NCI-H524 (cell line): ENCODE data around the gene MEGF8.

ENCODE experiments used
- DNase-seq, 2 experiments: peaks; one replicate each; lab custom pipeline; 2025; lab: John Stamatoyannopoulos, UW

Gene MEGF8

DNA sequence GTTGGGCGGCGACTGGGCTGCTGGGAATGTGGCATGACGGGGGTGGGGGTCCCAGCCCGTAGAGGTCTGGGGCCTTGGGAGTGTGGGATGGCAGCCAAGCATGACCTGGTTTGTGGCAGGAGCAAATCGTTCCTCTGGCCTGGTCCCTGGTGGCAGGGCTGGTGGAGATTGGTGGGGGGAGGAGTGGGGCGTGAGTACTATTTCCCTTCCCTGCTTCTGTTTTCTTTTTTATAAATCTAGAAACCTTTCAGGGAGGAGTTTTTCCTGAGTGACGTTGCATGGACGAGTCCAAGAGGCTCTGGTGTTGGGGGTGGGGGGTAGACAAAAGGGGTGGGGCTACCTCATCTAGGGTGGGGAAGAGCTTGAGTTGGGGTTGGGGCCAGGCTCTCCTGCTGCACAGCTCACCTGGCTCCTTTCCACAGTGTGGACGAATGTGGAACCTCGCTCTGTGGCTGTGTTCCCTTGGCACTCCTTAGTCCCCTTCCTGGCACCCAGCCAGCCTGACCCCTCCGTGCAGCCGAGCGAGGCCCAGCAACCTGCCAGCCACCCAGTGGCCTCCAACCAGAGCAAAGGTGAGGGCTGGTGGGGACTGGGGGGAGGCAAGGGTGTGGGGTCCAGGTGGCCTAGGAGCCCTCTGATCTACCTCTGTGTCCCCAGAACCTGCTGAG lies 39.0 kb upstream of the MEGF8 start:
- no peak for DNase-seq

DNA sequence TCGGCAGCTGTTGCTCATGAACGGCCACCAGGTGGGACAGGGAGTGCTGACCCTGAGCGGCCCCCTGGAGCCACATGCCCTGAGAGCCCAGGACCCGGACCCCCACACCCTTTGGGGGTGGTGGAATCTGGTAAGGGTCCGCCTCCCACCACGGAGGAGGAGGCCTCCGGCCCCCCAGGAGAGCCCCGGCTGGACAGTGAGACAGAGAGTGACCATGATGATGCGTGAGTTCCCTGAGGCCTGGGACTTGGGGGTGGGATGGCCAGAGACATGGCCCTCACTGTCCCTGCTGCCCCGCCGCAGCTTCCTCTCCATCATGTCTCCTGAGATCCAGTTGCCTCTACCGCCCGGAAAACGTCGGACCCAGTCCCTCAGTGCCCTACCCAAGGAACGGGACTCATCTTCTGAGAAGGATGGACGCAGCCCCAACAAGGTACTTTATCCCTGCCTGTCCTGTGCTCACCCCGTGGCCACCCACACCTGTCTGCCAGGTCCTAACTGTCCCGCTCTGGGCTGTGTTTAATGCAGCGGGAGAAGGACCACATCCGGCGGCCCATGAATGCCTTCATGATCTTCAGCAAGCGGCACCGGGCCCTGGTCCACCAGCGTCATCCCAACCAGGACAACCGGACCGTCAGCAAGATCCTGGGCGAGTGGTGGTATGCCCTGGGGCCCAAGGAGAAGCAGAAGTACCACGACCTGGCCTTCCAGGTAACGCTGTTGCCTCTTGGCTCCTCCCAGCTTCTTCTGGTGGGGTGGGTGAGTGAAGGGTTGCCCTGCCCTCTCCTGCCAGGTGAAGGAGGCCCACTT lies 38.2 kb upstream of the MEGF8 start:
- no peak for DNase-seq

DNA sequence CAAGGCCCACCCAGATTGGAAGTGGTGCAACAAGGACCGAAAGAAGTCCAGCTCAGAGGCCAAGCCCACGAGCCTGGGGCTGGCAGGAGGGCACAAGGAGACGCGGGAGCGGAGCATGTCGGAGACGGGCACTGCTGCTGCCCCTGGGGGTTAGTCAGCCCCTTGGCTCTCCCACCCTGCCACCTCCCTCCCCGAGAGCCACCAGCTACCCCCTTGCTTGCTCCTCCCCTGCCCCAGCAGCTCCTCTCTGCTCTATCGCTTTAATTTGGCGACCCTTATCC lies 37.7 kb upstream of the MEGF8 start:
- DNase-seq, result no peak

DNA sequence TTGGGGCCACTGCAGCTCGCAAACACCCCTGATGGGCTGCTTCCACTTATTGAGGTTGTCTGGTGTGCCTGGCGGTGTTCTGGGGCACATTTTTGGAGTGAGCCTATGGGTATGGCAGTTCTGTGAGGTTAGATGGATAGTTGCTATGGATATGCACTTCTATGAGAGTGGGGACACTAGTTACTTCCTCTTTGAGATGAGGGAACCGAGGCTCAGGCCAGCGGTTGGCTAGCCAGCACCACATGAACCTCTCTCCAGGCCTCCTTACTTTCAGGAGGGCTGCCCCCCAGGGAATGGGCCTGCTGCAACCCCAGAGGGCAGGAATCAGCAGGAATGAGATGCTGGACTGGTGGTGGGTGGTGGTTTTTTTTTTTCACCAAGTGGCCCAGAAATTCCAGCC lies 37.0 kb upstream of the MEGF8 start:
- no peak for DNase-seq

DNA sequence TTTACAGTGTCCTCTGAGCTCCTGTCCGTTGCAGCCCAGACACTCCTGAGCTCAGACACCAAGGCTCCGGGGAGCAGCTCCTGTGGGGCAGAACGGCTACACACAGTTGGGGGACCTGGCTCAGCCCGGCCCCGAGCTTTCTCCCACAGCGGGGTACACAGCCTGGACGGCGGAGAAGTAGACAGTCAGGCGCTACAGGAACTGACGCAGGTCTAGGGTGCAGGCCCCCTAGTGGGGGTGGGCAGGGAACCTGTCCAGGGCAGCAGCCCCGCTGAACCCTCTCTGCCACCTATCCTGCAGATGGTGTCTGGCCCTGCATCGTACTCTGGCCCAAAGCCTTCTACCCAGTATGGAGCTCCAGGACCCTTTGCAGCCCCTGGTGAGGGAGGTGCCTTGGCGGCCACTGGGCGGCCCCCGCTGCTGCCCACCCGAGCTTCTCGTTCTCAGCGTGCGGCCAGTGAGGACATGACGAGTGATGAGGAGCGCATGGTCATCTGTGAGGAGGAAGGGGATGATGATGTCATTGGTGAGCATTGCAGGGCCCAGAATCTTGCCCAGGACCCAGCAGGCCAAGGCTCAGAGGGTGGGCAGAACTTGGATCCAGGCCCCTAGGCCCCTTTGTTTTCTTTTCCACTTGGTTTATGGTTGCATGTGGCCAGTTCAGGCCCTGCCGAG lies 36.4 kb upstream of the MEGF8 start:
- no peak for DNase-seq

DNA sequence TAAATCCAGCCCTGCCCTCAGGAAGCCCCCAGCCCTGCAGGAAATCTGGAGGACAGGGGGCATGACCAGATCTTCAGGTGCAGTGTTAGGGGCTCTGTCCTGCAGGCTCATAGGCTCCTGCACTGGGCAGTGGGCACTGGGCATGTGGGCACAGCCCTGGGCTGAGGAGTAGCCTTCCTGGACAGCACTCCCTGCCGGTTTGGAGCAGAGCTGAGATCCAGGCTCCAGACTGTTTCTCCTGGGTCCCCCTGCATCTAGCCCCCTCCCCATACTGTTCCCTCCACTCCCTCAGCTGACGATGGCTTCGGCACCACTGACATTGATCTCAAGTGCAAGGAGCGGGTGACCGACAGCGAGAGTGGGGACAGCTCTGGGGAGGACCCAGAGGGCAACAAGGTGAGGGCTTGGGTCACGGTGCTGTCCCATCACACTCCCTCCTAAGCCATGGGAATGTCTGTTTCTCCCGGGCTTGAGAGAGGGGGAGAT lies 35.8 kb upstream of the MEGF8 start:
- DNase-seq, result no peak

DNA sequence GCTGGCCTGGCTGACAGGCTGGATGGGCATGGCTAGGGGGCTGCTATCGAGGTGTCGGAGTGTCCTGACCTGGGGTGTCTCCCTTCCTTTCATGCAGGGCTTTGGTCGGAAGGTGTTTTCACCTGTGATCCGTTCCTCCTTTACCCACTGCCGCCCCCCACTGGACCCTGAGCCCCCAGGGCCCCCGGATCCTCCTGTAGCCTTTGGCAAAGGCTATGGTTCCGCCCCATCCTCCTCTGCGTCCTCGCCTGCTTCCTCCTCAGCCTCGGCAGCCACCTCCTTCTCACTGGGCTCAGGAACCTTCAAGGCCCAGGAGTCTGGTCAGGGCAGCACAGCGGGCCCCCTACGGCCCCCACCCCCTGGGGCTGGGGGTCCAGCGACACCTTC lies 35.3 kb upstream of the MEGF8 start:
- DNase-seq, result no peak

DNA sequence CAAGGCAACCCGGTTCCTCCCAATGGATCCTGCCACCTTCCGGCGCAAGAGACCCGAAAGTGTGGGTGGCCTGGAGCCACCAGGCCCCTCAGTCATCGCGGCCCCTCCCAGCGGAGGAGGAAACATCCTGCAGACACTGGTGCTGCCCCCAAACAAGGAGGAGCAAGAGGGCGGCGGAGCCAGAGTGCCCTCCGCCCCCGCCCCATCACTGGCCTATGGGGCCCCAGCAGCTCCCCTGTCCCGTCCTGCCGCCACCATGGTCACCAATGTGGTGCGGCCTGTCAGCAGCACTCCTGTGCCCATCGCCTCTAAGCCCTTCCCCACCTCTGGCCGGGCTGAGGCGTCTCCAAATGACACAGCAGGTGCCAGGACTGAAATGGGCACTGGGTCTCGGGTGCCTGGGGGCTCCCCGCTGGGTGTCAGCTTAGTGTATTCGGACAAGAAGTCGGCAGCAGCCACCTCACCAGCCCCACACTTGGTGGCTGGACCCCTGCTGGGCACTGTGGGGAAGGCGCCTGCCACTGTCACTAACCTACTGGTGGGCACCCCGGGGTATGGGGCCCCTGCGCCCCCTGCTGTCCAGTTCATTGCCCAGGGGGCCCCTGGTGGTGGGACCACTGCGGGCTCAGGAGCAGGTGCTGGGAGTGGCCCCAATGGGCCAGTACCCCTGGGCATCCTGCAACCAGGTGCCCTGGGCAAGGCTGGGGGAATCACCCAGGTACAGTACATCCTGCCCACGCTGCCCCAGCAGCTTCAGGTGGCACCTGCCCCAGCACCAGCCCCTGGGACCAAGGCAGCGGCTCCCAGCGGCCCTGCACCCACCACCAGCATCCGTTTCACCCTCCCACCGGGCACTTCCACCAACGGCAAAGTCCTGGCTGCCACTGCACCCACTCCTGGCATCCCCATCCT lies 34.7 kb upstream of the MEGF8 start:
- DNase-seq, result peak in 1 of 2 experiments; percentile 62

DNA sequence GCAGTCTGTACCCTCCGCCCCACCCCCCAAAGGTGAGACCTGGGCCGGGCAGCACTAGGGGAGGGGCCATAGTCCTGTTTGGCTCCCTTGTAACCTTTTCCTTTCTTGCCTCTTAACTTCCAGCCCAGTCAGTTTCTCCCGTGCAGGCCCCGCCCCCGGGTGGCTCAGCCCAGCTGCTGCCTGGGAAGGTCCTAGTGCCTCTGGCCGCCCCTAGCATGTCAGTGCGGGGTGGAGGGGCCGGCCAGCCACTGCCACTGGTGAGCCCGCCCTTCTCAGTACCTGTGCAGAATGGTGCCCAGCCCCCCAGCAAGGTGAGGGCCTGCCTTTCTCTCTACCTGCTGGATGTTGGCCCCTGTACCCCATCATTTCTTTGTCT lies 34.0 kb upstream of the MEGF8 start:
- no peak for DNase-seq

DNA sequence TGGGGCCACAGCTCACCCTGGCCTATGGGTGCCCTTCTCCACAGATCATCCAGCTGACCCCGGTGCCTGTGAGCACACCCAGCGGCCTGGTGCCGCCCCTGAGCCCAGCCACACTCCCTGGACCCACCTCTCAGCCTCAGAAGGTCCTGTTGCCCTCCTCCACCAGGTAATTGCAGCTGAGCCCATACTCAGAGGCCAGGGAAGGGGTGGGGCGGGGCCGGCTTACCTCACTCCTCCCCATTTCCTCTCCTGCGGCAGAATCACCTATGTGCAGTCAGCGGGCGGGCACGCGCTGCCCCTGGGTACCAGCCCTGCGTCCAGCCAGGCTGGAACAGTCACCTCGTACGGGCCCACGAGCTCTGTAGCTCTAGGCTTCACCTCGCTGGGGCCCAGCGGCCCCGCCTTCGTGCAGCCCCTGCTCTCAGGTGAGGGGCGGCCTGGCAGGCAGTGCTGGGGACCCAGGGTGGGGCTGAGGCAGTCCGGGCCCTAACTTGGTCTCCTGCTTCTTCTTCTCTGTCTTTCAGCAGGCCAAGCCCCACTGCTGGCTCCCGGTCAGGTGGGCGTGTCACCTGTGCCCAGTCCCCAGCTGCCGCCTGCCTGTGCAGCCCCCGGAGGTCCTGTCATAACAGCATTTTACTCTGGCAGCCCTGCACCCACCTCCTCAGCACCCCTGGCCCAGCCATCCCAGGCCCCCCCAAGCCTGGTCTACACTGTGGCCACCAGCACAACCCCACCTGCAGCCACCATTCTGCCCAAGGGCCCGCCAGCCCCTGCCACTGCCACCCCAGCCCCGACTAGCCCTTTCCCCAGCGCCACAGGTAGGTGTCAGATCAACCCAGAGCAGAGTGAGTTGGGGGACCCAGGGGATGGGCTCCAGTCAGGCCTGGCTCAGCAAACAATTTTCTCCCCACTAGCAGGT lies 33.1 kb upstream of the MEGF8 start:
- no peak for DNase-seq

DNA sequence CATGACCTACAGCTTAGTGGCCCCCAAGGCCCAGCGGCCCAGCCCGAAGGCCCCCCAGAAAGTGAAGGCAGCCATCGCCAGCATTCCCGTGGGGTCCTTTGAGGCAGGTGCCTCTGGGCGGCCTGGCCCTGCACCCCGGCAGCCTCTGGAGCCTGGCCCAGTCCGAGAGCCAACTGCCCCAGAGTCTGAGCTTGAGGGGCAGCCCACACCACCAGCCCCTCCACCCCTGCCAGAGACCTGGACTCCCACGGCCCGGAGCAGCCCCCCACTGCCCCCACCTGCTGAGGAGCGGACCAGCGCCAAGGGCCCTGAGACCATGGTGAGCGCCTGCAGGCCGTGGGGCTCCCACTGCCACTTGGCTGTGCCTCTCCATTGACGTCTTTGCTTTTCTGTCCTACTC lies 32.5 kb upstream of the MEGF8 start:
- DNase-seq, result no peak

DNA sequence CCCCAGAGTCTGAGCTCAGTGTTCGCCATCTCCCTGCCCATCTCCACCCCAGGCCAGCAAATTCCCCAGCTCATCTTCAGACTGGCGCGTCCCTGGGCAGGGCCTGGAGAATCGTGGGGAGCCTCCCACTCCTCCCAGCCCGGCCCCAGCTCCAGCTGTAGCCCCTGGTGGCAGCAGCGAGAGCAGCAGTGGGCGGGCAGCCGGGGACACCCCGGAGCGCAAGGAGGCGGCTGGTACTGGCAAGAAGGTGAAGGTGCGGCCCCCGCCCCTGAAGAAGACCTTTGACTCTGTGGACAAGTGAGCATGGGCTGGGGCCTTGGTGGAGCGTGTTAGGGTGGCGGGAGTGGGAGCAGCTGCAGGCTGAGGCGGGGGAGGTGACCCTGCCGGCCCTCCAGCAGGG lies 31.9 kb upstream of the MEGF8 start:
- DNase-seq, result no peak

DNA sequence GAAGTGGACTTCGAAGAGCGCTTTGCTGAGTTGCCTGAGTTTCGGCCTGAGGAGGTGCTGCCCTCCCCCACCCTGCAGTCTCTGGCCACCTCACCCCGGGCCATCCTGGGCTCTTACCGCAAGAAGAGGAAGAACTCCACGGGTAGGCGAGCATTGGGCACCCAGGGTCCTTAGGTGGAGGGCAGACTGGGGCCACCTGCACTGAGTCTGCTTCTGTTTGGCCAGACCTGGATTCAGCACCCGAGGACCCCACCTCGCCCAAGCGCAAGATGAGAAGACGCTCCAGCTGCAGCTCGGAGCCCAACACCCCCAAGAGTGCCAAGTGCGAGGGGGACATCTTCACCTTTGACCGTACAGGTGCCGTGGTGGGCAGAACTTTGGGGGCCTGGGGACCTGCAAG lies 31.5 kb upstream of the MEGF8 start:
- DNase-seq, result no peak

DNA sequence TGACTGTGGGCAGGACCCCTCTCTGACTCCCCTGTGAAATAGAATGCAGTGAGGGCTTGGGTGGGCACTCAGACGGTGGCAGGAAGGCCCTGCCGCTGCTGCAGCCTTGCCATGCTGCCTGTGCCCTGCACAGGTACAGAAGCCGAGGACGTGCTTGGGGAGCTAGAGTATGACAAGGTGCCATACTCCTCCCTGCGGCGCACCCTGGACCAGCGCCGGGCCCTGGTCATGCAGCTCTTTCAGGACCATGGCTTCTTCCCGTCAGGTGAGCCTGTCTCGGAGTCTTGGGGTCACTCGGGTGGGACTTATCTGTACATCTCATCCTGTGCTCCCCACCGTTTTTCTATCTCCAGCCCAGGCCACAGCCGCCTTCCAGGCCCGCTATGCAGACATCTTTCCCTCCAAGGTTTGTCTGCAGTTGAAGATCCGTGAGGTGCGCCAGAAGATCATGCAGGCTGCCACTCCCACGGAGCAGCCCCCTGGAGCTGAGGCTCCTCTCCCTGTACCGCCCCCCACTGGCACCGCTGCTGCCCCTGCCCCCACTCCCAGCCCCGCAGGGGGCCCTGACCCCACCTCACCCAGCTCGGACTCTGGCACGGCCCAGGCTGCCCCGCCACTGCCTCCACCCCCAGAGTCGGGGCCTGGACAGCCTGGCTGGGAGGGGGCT lies 30.8 kb upstream of the MEGF8 start:
- DNase-seq, result no peak

DNA sequence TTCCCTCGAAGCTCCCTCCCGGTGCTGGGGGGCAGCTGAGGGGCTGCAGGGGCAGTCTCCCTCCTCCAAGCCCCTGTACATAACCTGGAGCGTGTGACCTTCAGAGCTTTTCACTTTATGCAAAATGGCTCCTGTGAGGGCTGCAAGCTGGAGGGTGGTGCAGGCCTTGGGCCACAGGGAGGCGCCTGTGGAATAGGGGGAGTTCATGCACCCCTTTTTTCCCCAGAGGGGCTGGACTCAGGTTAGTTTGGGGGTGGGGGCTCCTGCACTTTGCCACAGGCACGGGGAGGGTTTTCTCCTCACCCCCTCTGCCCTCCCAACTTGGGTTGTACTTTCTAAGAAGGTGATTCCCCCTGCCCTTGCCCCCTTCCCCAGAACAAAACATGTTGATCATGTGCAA lies 30.1 kb upstream of the MEGF8 start:
- DNase-seq, result no peak

DNA sequence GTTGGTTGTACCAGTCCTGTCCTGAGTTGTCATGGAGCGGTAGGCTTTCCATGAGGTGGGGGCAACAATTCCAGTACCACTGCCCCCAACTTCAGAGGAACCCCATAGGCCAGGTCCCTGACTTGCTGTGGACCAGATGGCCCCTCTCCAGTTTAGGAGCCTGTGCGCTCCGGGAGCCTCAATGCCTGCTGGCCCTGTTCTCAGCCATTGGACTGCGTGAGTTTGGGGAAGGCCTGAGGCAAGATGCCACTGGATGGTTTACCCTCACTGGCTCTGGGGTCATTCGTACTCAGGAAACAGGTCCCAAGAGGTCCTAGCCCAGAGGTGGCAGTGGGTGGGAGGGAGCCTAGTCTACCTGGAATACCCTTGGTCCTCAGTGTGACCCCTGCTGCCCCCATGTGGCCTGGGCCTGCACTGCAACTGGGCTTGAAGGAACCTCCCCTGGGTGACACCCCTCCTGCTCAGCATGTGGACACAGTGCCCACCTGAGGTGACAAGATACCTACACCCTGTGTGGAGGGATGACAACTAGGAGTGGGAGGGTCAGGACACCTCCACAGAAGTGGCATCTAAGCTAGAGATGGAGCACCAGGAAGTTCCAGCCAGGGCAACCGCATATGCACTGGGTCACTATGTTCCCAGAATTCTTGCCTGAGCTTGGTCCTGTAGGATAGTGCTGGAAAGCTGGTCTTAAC lies 29.5 kb upstream of the MEGF8 start:
- peak in 1 of 2 experiments; percentile 73 for DNase-seq

DNA sequence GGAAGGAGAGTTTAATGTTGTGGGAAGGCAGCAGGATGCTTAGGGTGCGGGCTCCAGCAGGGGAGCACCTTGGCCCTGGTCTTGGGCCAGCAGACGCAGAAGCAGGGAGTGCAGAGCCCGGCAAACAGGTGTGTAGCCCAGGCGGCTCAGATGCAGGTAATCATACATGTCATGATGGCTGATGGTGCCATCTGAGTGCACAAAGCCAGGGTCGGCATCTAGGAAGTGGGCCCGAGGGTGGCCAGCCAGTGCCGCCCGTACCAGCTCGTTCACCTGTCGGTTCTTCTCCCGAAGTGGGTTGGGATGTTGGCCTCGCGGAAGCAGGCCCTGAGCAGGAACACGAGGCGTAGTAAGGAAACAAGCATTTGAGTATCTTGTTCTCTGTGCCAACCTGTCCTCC lies 28.4 kb upstream of the MEGF8 start:
- no peak for DNase-seq

DNA sequence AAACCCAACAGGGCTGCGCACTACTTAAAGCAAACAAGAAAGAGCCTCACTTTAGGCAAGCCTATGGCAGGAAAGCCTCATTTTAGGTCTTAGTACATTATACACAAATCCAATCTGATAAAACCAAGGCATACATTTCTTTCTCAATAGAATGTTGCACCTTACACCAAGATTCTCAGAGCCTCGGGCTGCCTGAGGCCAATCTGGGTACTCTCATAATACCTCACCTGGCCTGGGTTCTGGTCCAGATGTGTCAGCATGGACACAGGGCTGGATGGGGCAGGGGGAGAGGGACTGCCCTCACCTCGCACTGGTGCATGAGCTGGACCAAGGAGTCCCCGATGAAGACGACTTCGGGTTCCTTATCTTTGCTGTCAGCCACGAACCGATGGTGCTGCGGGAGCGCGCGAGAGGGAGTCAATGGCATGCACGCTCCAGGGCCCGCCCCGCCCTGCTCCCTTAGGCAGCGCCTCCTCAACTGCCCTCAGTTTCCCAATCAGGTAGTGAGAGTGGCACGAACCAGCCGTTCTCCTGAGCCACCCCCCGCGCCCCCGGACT lies 23.7 kb upstream of the MEGF8 start, which contains the start of gene PRR19:
TSS of gene PRR19 (plus strand) at position 487 of the 558 bp plus-strand sequence. CDS start 7,453 bp downstream, outside the sequence.
- peak in 1 of 2 experiments; percentile 46 for DNase-seq

DNA sequence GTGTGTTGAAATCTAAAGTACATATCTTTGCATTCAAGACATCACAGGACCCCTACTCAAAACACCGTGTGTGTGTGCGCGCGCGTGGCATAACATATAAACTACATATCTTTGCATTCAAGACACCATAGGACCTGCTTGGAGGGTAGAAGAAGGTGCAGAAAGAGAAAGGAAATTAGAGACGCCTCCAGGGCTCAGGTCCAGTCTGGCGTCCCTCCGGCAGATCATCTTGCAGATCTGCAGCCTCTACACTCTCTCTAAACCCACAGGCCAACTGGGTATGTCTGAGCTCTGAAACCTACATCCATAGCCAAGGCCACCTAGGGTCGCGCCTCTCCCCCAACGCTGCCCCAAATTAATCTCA lies 22.4 kb upstream of the MEGF8 start:
- DNase-seq, result no peak

DNA sequence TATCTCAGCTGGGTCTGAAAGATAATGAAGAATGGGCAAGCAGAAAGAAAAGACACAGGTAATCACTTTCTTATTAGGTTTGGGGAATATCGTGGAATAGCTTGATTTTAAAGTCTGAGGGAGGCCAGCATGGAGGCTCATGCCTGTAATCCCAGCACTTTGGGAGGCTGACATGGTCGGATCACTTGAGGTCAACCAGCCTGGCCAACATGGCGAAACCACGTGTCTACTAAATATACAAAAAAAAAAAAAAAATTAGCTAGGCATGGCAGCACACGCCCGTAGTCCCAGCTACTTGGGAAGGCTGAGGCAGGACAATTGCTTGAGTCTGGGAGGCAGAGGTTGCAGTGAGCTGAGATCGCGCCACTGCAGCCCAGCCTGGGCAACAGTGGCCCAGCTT lies 21.6 kb upstream of the MEGF8 start:
- no peak for DNase-seq
